Coronary artery (tissue), 2 donors: ENCODE data around the gene OR10H5.
"Not testable (repeated sequence)": the region's sequence is repeated elsewhere in the genome, so short reads cannot be mapped to it uniquely, and the experiment has no call there.

ENCODE experiments used
- DNase-seq: peaks from one replicate; pipeline ENCODE4 v3.0.0-alpha.2; 2017; ENCODE audit warnings: low spot score
- H3K27ac ChIP-seq, 2 donors: fragments of 200-600 bp; sonication (generic); one replicate each; pipeline ENCODE4 v1.5.1; 2016 to 2019
- H3K4me3 ChIP-seq: fragments of 200-600 bp; sonication (generic); 2 replicates; pipeline ENCODE4 v1.5.1; 2016; ENCODE audit warnings: mild to moderate bottlenecking, moderate library complexity
- TF ChIP-seq, protein P1 (sequence below): fragments of 200-600 bp; sonication (generic); IDR thresholded peaks from one replicate; pipeline ENCODE4 v1.5.1; 2019; ENCODE audit warnings: antibody characterized with exemption

Gene OR10H5

GRCh38 chr19:15781661-15782060 is 5.8 kb upstream of the OR10H5 start:
- no peak for DNase-seq
- Histone ChIP-seq H3K27ac (no peak overlapping the region), H3K4me3 (no peak overlapping the region)
- TF ChIP-seq, protein P1, sequence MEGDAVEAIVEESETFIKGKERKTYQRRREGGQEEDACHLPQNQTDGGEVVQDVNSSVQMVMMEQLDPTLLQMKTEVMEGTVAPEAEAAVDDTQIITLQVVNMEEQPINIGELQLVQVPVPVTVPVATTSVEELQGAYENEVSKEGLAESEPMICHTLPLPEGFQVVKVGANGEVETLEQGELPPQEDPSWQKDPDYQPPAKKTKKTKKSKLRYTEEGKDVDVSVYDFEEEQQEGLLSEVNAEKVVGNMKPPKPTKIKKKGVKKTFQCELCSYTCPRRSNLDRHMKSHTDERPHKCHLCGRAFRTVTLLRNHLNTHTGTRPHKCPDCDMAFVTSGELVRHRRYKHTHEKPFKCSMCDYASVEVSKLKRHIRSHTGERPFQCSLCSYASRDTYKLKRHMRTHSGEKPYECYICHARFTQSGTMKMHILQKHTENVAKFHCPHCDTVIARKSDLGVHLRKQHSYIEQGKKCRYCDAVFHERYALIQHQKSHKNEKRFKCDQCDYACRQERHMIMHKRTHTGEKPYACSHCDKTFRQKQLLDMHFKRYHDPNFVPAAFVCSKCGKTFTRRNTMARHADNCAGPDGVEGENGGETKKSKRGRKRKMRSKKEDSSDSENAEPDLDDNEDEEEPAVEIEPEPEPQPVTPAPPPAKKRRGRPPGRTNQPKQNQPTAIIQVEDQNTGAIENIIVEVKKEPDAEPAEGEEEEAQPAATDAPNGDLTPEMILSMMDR: no peak

DNA sequence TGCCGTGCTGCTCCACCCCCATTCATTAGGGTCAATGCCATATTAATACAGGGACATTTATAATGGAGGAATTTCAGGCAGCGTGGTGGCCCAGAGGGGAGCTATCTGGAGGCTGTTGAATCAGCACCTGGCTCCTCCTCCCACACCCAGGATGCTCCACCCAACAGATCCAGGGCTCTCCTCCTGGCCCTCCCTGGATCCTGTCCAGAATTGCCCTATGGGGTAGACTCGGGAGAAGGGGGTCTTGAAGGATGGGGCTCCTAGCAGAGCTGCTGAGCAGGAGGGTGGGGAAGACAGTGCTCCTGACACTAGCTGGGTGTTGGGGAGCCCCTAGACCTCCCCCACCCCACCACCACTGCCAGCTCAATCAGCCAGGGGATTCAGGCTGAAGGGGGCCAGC is 5.2 kb upstream of the OR10H5 start:
- DNase-seq: no peak
- TF ChIP-seq, protein P1: no peak
- H3K4me3 ChIP-seq: no peak overlapping the region
- H3K27ac ChIP-seq: no peak overlapping the region

DNA sequence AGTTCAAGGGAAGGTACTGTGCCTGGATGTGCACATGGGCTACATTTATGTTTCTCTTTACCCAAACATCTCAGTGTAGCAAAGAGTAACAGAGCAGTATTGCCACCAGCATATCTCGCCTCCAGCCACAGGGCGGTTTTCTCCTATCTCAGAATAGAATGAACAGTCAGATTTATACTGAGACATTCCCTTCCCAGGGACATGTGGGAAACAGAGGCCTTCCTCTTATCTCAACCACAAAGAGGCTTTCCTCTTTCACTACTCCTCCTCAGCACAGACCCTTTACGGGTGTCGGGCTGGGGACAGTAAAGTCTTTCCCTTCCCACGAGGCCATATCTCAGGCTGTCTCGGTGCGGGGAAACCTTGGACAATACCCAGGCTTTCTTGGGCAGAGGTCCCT is 4.6 kb upstream of the OR10H5 start:
- not testable (repeated sequence) for H3K27ac ChIP-seq, H3K4me3 ChIP-seq, DNase-seq

DNA sequence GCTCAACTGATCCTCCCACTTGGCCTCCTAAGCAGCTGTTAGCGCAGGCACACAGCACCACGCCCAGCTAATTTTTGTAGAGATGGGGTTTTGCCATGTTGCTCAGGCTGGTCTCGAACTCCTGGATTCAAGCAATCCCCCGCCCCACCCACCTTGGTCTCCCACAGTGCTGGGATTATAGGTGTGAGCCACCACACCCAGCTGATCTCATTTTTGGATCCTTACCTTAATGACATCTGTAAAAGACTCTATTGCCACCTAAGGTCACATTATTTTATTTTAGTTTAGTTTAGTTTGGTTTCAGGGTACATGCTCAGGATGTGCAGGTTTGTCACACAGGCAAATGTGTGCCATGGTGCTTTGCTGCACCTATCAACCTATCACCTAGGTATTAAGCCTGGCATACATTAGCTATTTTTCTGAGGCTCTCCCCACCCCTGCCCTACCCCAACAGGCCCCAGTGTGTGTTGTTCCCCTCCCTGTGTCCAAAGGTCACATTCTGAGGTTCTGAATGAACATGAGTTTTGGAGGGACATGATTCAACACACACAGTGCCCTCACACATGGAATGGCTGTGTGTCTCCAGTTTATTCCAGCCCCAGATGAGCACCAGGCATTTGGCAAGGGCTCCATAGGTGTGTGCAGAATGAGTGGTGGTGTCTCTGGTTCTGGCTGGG is 1.3 kb downstream of the OR10H5 start:
- TF ChIP-seq, protein P1: no peak
- DNase-seq: no peak
- Histone ChIP-seq H3K27ac (no peak overlapping the region), H3K4me3 (no peak overlapping the region)

DNA sequence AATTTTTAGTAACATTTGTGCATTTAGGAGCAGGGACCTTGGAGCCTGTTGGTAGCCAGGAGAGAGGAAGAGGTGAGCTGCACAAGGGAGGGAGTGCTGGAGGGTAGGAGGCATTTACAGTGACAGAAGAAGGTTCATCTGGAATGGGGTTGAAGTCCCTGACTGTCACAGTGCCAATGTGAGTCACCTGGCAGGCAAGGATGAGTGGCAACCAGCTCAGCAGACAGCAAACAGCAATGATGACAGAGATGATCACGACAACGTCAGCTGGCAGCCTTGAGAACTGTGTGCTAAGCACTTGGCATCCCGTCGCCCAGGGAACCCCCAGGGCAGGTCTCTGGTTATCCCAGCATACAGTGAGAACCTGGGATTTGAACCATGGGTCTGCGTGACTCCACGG is 2.6 kb downstream of the OR10H5 start:
- Histone ChIP-seq H3K27ac (no peak overlapping the region), H3K4me3 (no peak overlapping the region)
- TF ChIP-seq, protein P1: no peak
- DNase-seq: no peak

- DNase-seq, H3K4me3 ChIP-seq, H3K27ac ChIP-seq: not testable (repeated sequence)
Observed at GRCh38 chr19:15794279-15794678, 6.8 kb downstream of the OR10H5 start.

GRCh38 chr19:15810335-15810734 is 22.9 kb downstream of the OR10H5 start:
- no peak overlapping the region for H3K4me3 ChIP-seq
- no peak overlapping the region for H3K27ac ChIP-seq
- TF ChIP-seq, protein P1: no peak
- no peak for DNase-seq

DNA sequence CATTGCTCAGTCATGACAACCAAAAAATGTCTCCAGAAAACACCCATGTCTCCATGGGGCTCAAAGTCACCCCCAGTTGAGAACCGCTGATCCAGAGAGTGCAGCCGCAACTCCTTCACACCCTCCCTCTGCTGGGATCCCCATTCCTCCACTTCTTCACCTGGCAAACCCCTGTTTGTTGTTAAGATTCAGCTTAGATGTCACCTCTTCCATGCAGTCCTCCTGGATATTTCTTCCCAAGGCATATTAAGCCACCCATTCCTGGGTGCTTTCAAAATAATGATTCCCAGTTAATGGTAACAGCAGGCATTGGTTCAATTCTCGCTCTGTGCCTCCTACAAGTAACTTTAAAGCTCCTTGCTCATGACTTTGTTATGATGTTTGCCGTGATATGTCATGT is 24.0 kb downstream of the OR10H5 start:
- no peak for DNase-seq
- H3K4me3 ChIP-seq: no peak overlapping the region
- H3K27ac ChIP-seq: no peak overlapping the region
- TF ChIP-seq, protein P1: no peak
